Gastroesophageal sphincter (tissue), 4 donors: ENCODE results near the gene ZNF444. TPM values are rescaled to one million over a fixed set of nuclear protein-coding genes. Genes with fewer than 3 reads are reported as not detected.
"Not testable (repeated sequence)": the region's sequence is repeated elsewhere in the genome, so short reads cannot be mapped to it uniquely, and the experiment has no call there.

ENCODE experiments used
- ATAC-seq: fragments of 150-250 bp; one replicate; pipeline ENCODE4 v1.9.1; 2016; ENCODE audit warnings: mild to moderate bottlenecking, moderate library complexity
- H3K27ac ChIP-seq, 4 donors: fragments of 200-600 bp; sonication (generic) in 3 of 4; 1 replicate in 3 of 4; 2 replicates in 1 of 4; pipeline ENCODE4 v1.5.1; 2016 to 2019
- H3K27me3 ChIP-seq: fragments of 200-600 bp; sonication (generic); one replicate; pipeline ENCODE4 v1.5.1; 2019
- H3K36me3 ChIP-seq, 2 donors: fragments of 200-600 bp; sonication (generic); one replicate each; pipeline ENCODE4 v1.5.1; 2019; ENCODE audit warnings: control low read depth in 1 of 2
- H3K4me1 ChIP-seq, 3 donors: fragments of 200-600 bp; sonication (generic); 1 replicate in 2 of 3; 2 replicates in 1 of 3; pipeline ENCODE4 v1.5.1; 2016 to 2019; ENCODE audit warnings: control low read depth in 2 of 3
- H3K4me3 ChIP-seq, 2 donors: fragments of 200-600 bp; sonication (generic); one replicate each; pipeline ENCODE4 v1.5.1; 2019; ENCODE audit warnings: mild to moderate bottlenecking in 1 of 2, moderate library complexity in 1 of 2
- H3K9me3 ChIP-seq, 3 donors: fragments of 200-600 bp; sonication (generic); one replicate each; pipeline ENCODE4 v1.5.1; 2017 to 2019; ENCODE audit warnings: control low read depth in 2 of 3
- EP300 ChIP-seq: sonication (generic); formaldehyde crosslinking; IDR thresholded peaks from one replicate; pipeline ENCODE4 v1.6.1; 2017; ENCODE audit warnings: antibody characterized with exemption, mild to moderate bottlenecking
- POLR2A ChIP-seq, 2 donors: fragments of 450-650 bp; IDR thresholded peaks; one replicate each; pipeline ENCODE4 v1.6.1; 2017; ENCODE audit warnings: antibody characterized with exemption in 2 of 2, mild to moderate bottlenecking in 2 of 2, moderate library complexity in 1 of 2
- POLR2AphosphoS5 ChIP-seq: sonication (generic); formaldehyde crosslinking; IDR thresholded peaks from one replicate; pipeline ENCODE4 v1.6.1; 2017; ENCODE audit warnings: antibody characterized with exemption
- WGBS, 2 donors: methylation state at CpG; one replicate each; pipeline ENCODE4 v1.1.5; 2018; ENCODE audit warnings: low coverage in 1 of 2; 5-methylcytosine and 5-hydroxymethylcytosine counted together
- total RNA-seq, 4 donors: library from RNA; depleted of rRNA; stranded (reverse); fragments of >200 nt; gene quantifications; one replicate each; pipeline ENCODE4 v1.1.0, GENCODE V29; 2016
- TF ChIP-seq, protein P1 (sequence below), 4 experiments: fragments of 200-600 bp in 2 of 4; fragments of 450-650 bp in 2 of 4; sonication (generic) in 1 of 4; IDR thresholded peaks; one replicate each; pipeline ENCODE4 v1.5.1; 2017 to 2019; ENCODE audit warnings: antibody characterized with exemption in 4 of 4, mild to moderate bottlenecking in 2 of 4, moderate library complexity in 2 of 4

Gene ZNF444
- total RNA-seq, 4 donors from 2014 or later, result 36.2 to 57.9 (median 41.3) TPM

GRCh38 chr19:56193981-56194640 lies 53.0 kb downstream of the ZNF444 start:
- TF ChIP-seq POLR2A (IDR thresholded peaks at IDR 0.05) (no peak), EP300 (no peak), POLR2AphosphoS5 (no peak)
- TF ChIP-seq, protein P1, sequence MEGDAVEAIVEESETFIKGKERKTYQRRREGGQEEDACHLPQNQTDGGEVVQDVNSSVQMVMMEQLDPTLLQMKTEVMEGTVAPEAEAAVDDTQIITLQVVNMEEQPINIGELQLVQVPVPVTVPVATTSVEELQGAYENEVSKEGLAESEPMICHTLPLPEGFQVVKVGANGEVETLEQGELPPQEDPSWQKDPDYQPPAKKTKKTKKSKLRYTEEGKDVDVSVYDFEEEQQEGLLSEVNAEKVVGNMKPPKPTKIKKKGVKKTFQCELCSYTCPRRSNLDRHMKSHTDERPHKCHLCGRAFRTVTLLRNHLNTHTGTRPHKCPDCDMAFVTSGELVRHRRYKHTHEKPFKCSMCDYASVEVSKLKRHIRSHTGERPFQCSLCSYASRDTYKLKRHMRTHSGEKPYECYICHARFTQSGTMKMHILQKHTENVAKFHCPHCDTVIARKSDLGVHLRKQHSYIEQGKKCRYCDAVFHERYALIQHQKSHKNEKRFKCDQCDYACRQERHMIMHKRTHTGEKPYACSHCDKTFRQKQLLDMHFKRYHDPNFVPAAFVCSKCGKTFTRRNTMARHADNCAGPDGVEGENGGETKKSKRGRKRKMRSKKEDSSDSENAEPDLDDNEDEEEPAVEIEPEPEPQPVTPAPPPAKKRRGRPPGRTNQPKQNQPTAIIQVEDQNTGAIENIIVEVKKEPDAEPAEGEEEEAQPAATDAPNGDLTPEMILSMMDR (IDR thresholded peaks at IDR 0.05), result no peak
- Histone ChIP-seq H3K27ac (no peak overlapping the region), H3K27me3 (peaks cover 29% of the 10 kb centered on the region), H3K9me3 (no peaks in the 10 kb centered on the region), H3K4me3 (no peak overlapping the region), H3K36me3 (no peaks in the 10 kb centered on the region), H3K4me1 (no peaks in the 10 kb centered on the region)
- ATAC-seq, result no peak
- 75 to 85% methylated on average over 5 to 9 of the region's 12 CpGs for WGBS, 2 donors

- not testable (repeated sequence) for ATAC-seq, H3K4me3 ChIP-seq, H3K4me1 ChIP-seq, H3K27ac ChIP-seq, H3K9me3 ChIP-seq, H3K36me3 ChIP-seq
- H3K27me3 ChIP-seq, result peaks cover 23% of the 10 kb centered on the region
- 78 to 87% methylated on average over 7 to 17 of the region's 23 CpGs for WGBS, 2 donors
Measured at GRCh38 chr19:56197646-56198045, 56.6 kb downstream of the ZNF444 start, which contains the start of gene ZSCAN5B. Gene ZSCAN5B (minus strand): TSS chr19:56197783. CDS start chr19:56193052, 4,731 bp downstream.

DNA sequence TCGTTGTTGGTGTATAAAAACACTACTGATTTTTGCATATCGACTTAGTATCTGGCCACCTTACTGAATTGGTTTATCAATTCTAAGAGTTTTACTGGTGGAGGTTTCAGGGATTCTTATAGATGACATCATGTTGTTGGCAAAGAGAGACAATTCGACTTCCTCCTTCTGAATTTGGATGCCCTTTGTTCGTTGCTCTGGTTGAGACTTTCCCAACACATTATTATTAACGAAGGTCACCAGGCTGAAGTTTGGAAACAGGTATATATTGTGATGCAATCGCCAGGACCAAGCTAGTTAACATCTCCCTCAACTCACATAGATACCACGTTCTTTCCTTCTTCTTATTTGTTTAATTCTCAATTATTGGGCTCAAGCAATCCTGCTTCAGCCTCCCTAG lies 58.6 kb downstream of the ZNF444 start:
- Histone ChIP-seq H3K4me3 (no peak overlapping the region), H3K9me3 (no peaks in the 10 kb centered on the region), H3K36me3 (no peaks in the 10 kb centered on the region), H3K27ac (no peak overlapping the region), H3K4me1 (no peaks in the 10 kb centered on the region), H3K27me3 (peaks cover 17% of the 10 kb centered on the region)
- no peak for ATAC-seq
- TF ChIP-seq EP300, result no peak
- TF ChIP-seq POLR2A (IDR thresholded peaks at IDR 0.05), result no peak
- no peak for TF ChIP-seq POLR2AphosphoS5
- TF ChIP-seq, protein P1 (IDR thresholded peaks at IDR 0.05), result no peak
- WGBS, 2 donors, result 47 to 59% methylated on average over 5 to 7 of the region's 7 CpGs

DNA sequence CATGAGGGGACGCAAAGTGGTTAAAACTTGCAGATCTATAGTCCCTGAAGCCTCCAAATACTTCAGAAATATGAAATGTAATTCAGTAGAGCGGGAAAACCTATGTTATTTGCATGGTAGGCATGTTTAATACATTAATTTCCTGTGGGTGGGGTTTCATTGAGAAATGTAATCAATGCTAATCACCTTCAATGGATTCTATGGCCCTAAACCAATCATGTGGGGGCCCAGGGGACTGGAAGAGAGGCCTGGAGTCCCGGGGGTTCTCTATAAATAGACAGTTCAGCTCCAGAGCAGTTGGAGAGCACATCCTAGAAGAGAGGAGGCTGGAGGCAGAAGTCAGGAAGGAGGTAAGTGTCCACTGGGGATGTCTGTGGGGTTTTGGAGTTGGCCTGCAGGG lies 60.9 kb downstream of the ZNF444 start, which contains the start of gene ZSCAN5C:
TSS of gene ZSCAN5C (plus strand) at position 301 of the 400 bp plus-strand sequence. CDS start 3,641 bp downstream, outside the sequence.
- H3K27me3 ChIP-seq, result peaks cover 8% of the 10 kb centered on the region
- TF ChIP-seq, protein P1 (IDR thresholded peaks at IDR 0.05), result no peak
- TF ChIP-seq POLR2AphosphoS5 (no peak), POLR2A (IDR thresholded peaks at IDR 0.05) (no peak), EP300 (no peak)
- no peak for ATAC-seq
- no peak within 1 kb of the TSS for H3K27ac ChIP-seq
- H3K9me3 ChIP-seq, result no peaks in the 10 kb centered on the region
- 49 to 70% methylated on average over 3 of the region's 3 CpGs for WGBS, 2 donors
- H3K4me3 ChIP-seq, result no peak within 1 kb of the TSS
- no peaks in the 10 kb centered on the region for H3K4me1 ChIP-seq
- no peaks in the 10 kb centered on the region for H3K36me3 ChIP-seq

- WGBS, 2 donors, result no CpG with 5 or more reads among the region's 5 CpGs
- H3K4me3 ChIP-seq, H3K4me1 ChIP-seq, H3K36me3 ChIP-seq, H3K9me3 ChIP-seq, ATAC-seq, H3K27ac ChIP-seq: not testable (repeated sequence)
- peaks cover 16% of the 10 kb centered on the region for H3K27me3 ChIP-seq
Measured at GRCh38 chr19:56207581-56207980, 66.5 kb downstream of the ZNF444 start.

GRCh38 chr19:56209091-56209490 lies 68.0 kb downstream of the ZNF444 start:
- no peak overlapping the region for H3K27ac ChIP-seq
- TF ChIP-seq POLR2AphosphoS5, result no peak
- TF ChIP-seq, protein P1 (IDR thresholded peaks at IDR 0.05), result no peak
- TF ChIP-seq EP300, result no peak
- no peak for TF ChIP-seq POLR2A (IDR thresholded peaks at IDR 0.05)
- no peak for ATAC-seq
- no peak overlapping the region for H3K4me3 ChIP-seq
- no peaks in the 10 kb centered on the region for H3K4me1 ChIP-seq
- 79 to 80% methylated on average over 10 to 12 of the region's 12 CpGs for WGBS, 2 donors
- H3K9me3 ChIP-seq, result no peaks in the 10 kb centered on the region
- peaks cover 19% of the 10 kb centered on the region for H3K27me3 ChIP-seq
- no peaks in the 10 kb centered on the region for H3K36me3 ChIP-seq

GRCh38 chr19:56210036-56210435 lies 68.9 kb downstream of the ZNF444 start:
- 62 to 95% methylated on average over 3 of the region's 9 CpGs for WGBS, 2 donors
- not testable (repeated sequence) for H3K4me3 ChIP-seq, H3K9me3 ChIP-seq

More at GRCh38 chr19:56210036-56210435, 68.9 kb downstream of the ZNF444 start:
- H3K27me3 ChIP-seq, result peaks cover 24% of the 10 kb centered on the region
- H3K36me3 ChIP-seq, H3K4me1 ChIP-seq, H3K27ac ChIP-seq, ATAC-seq: not testable (repeated sequence)
